ENCODE data around the gene SLC9C1. TPM values are rescaled to one million over a fixed set of nuclear protein-coding genes. Genes with fewer than 3 reads are reported as not detected.

SLC9C1 gene
- total and polyA plus RNA-seq, 2 of the 4 experiments (the other 2 are of a cell fraction), result not detected

- Histone ChIP-seq H3K4me1 (ENCODE audit: control insufficient read depth, insufficient read depth, low read length) (peaks cover 4% of the 10 kb centered on the region; the same call in 1 of the 2 replicates), H3K14ac (replicated peaks; ENCODE audit: low read depth, low read length) (no peak overlapping the region), H2BK15ac (ENCODE audit: low read depth, low read length) (no peak overlapping the region), H3K9me1 (ENCODE audit: insufficient read depth, low read length) (peaks cover 3% of the 10 kb centered on the region; the same call in 1 of the 2 replicates), H3K4me2 (ENCODE audit: low read depth, low read length) (no peak overlapping the region), H3K23ac (ENCODE audit: low read depth, low read length) (no peak overlapping the region), H3K27me3 (ENCODE audit: control insufficient read depth, insufficient read depth, low read length) (no peaks in the 10 kb centered on the region), H3K56ac (ENCODE audit: extremely low read depth, insufficient read depth, low read length) (no peak overlapping the region), H3K36me3 (ENCODE audit: control insufficient read depth, insufficient read depth, low read length) (no peaks in the 10 kb centered on the region; the same call in 1 of the 2 replicates), H3K27ac (ENCODE audit: insufficient read depth, low read length) (no peak overlapping the region), H2BK120ac (ENCODE audit: low read depth, low read length) (no peak overlapping the region), H3K4ac (ENCODE audit: low read depth, low read length) (no peak overlapping the region), H4K91ac (ENCODE audit: insufficient read depth, low read depth, low read length) (no peak overlapping the region), H3K9ac (ENCODE audit: low read depth, low read length) (no peak overlapping the region), H3K9me3 (ENCODE audit: control insufficient read depth, insufficient read depth, low read length) (no peaks in the 10 kb centered on the region), H3K4me3 (ENCODE audit: insufficient read depth, low read depth, low read length) (no peak overlapping the region), H2BK20ac (ENCODE audit: low read depth, low read length) (no peak overlapping the region), H4K5ac (ENCODE audit: low read depth, low read length) (no peak overlapping the region), H2AK5ac (ENCODE audit: low read depth, low read length) (no peak overlapping the region), H2AK9ac (replicated peaks; ENCODE audit: low read depth, low read length, poor library complexity) (no peak overlapping the region), H3K18ac (ENCODE audit: low read depth, low read length) (no peak overlapping the region), H4K20me1 (ENCODE audit: insufficient read depth, low read length) (no peaks in the 10 kb centered on the region), H2AFZ (replicated peaks; ENCODE audit: low read length, poor library complexity) (no peak overlapping the region), H3K79me1 (ENCODE audit: low read depth in 1 of 2, low read length in 2 of 2) (no peaks in the 10 kb centered on the region), H2BK5ac (ENCODE audit: low read depth, low read length, poor library complexity, severe bottlenecking) (no peak overlapping the region), H4K8ac (ENCODE audit: low read depth in 2 of 2, low read length in 2 of 2) (no peak overlapping the region)
- BruUV-seq (replicated peaks), result no TSS peak
- ChIA-PET CTCF (no interaction called here), POLR2A (ENCODE audit: unreplicated experiment) (no interaction called here)
- in situ Hi-C loops (cut with MboI; ENCODE audit: low sequenced_read_pairs) (loop anchor here (25.0 kb wide), 1 partner anchor 381 kb away; no protein-coding TSS in a partner anchor), intact Hi-C loops (cut with micrococcal nuclease) (no loop called here), dilution Hi-C loops (cut with HindIII; ENCODE audit: low sequenced_read_pairs, unreplicated experiment) (no loop called here)
- DNase-seq, result no peak
- ATAC-seq (ENCODE audit: low read depth), result no peak
- TF ChIP-seq MAZ (IDR thresholded peaks at IDR 0.05; ENCODE audit: borderline replicate concordance, low read depth, low read length) (no peak), SMC3 (IDR thresholded peaks at IDR 0.05; ENCODE audit: low read depth, low read length) (no peak), FOS (IDR thresholded peaks at IDR 0.05; ENCODE audit: low read depth, low read length) (no peak), BHLHE40 (IDR thresholded peaks at IDR 0.05; ENCODE audit: low read depth, low read length) (no peak), RFX5 (IDR thresholded peaks at IDR 0.05; ENCODE audit: low read depth, low read length) (no peak), RAD21 (IDR thresholded peaks at IDR 0.05; ENCODE audit: low read length) (no peak), POLR2A (IDR thresholded peaks at IDR 0.05; ENCODE audit: low read depth, low read length) (no peak), MAFK (IDR thresholded peaks at IDR 0.05; ENCODE audit: low read depth, low read length) (no peak), CHD1 (IDR thresholded peaks at IDR 0.05; ENCODE audit: low read depth, low read length) (no peak), NFE2L2 (IDR thresholded peaks at IDR 0.05; ENCODE audit: low read depth, low read length) (no peak), MXI1 (IDR thresholded peaks at IDR 0.05; ENCODE audit: borderline replicate concordance, low read depth, low read length) (no peak), USF2 (IDR thresholded peaks at IDR 0.05; ENCODE audit: low read depth, low read length) (no peak), RCOR1 (IDR thresholded peaks at IDR 0.05; ENCODE audit: insufficient replicate concordance, low read length) (no peak), CEBPB (IDR thresholded peaks at IDR 0.05; ENCODE audit: low read depth, low read length) (no peak)
- TF ChIP-seq, protein P1, sequence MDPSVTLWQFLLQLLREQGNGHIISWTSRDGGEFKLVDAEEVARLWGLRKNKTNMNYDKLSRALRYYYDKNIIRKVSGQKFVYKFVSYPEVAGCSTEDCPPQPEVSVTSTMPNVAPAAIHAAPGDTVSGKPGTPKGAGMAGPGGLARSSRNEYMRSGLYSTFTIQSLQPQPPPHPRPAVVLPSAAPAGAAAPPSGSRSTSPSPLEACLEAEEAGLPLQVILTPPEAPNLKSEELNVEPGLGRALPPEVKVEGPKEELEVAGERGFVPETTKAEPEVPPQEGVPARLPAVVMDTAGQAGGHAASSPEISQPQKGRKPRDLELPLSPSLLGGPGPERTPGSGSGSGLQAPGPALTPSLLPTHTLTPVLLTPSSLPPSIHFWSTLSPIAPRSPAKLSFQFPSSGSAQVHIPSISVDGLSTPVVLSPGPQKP (IDR thresholded peaks at IDR 0.05; ENCODE audit: borderline replicate concordance, low read depth, low read length), result no peak
- TF ChIP-seq, protein P2, sequence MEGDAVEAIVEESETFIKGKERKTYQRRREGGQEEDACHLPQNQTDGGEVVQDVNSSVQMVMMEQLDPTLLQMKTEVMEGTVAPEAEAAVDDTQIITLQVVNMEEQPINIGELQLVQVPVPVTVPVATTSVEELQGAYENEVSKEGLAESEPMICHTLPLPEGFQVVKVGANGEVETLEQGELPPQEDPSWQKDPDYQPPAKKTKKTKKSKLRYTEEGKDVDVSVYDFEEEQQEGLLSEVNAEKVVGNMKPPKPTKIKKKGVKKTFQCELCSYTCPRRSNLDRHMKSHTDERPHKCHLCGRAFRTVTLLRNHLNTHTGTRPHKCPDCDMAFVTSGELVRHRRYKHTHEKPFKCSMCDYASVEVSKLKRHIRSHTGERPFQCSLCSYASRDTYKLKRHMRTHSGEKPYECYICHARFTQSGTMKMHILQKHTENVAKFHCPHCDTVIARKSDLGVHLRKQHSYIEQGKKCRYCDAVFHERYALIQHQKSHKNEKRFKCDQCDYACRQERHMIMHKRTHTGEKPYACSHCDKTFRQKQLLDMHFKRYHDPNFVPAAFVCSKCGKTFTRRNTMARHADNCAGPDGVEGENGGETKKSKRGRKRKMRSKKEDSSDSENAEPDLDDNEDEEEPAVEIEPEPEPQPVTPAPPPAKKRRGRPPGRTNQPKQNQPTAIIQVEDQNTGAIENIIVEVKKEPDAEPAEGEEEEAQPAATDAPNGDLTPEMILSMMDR (conservative IDR thresholded peaks at IDR 0.05; ENCODE audit: low read depth, low read length), result no peak
- WGBS, 2 experiments (ENCODE audit: extremely low coverage in 2 of 2, insufficient read length in 1 of 2), result no CpG with 5 or more reads among the region's 3 CpGs
These were observed 162.9 kb downstream of the SLC9C1 start for GRCh38 chr3:112131111-112131510.

Measured in IMR-90 (cell line).